Activated CD4-positive, alpha-beta memory T cell treated with anti-CD3 and anti-CD28 coated beads for 36 hours (primary cell): Measurements from ENCODE around the gene CDC42EP3. TPM values are rescaled to one million over a fixed set of nuclear protein-coding genes. Genes with fewer than 3 reads are reported as not detected.

Experiments
- CTCF ChIA-PET: fragments of 350-600 bp; sonication (Branson Sonifier 250); formaldehyde crosslinking; loops from one replicate; lab custom pipeline; 2021; ENCODE audit warnings: antibody characterized with exemption, inconsistent platforms; lab: Charles Lee
- POLR2A ChIA-PET: fragments of 350-600 bp; sonication (Branson Sonifier 250); formaldehyde crosslinking; loops from one replicate; lab custom pipeline; 2021; ENCODE audit warnings: antibody characterized with exemption; lab: Charles Lee
- DNase-seq: peaks from one replicate; pipeline ENCODE4 v3.0.0-alpha.2; 2020
- H3K27ac Mint-ChIP-seq: one replicate; pipeline ENCODE4 v1.8.0; 2021; ENCODE audit warnings: mixed read lengths
- H3K27me3 Mint-ChIP-seq: one replicate; pipeline ENCODE4 v1.8.0; 2021; ENCODE audit warnings: mixed read lengths
- H3K36me3 Mint-ChIP-seq: one replicate; pipeline ENCODE4 v1.8.0; 2021; ENCODE audit warnings: mixed read lengths
- H3K4me1 Mint-ChIP-seq: one replicate; pipeline ENCODE4 v1.8.0; 2021; ENCODE audit warnings: low read depth, mixed read lengths
- H3K4me3 Mint-ChIP-seq: one replicate; pipeline ENCODE4 v1.8.0; 2021; ENCODE audit warnings: mild to moderate bottlenecking, mixed read lengths
- H3K9me3 Mint-ChIP-seq: one replicate; pipeline ENCODE4 v1.8.0; 2021; ENCODE audit warnings: mixed read lengths
- intact Hi-C: fragments of 100-400 bp; cut with micrococcal nuclease; formaldehyde crosslinking; loops from one replicate; pipeline ENCODE4 v1.15.1; 2023
- total RNA-seq, 2 experiments: library from RNA; stranded (reverse); gene quantifications; one replicate each; pipeline ENCODE4 v1.2.3, GENCODE V29; 2021

The CDC42EP3 gene
- total RNA-seq, 2 experiments from 2014 or later, result 24.0 to 24.8 TPM

- Mint-ChIP-seq H3K4me1 (peaks cover 95% of the 10 kb centered on the region), H3K27me3 (no peaks in the 10 kb centered on the region), H3K27ac (peak overlapping the region; percentile 83), H3K36me3 (peaks cover 15% of the 10 kb centered on the region), H3K4me3 (peak overlapping the region; percentile 51), H3K9me3 (no peaks in the 10 kb centered on the region)
- POLR2A ChIA-PET, result interaction anchor here (1.2 to 2.5 kb wide), 4 partner anchors 10 to 32 kb away, joined by 3 to 12 read pairs (median 4); partner anchors contain the start of gene CDC42EP3
- CTCF ChIA-PET, result interaction anchor here (0.7 to 1.8 kb wide), 8 partner anchors 10 to 241 kb away, joined by 3 to 11 read pairs (median 4); partner anchors contain the start of gene CDC42EP3
- intact Hi-C loops, result loop anchor here (5.0 kb wide), 1 partner anchor 468 kb away; the partner anchor contains the start of gene SULT6B1
- no peak for DNase-seq
These were observed 16.3 kb downstream of the CDC42EP3 start for GRCh38 chr2:37654932-37655841.

- H3K4me1 Mint-ChIP-seq, result peaks cover 95% of the 10 kb centered on the region
- no peak for DNase-seq
- peak overlapping the region; percentile 83 for H3K27ac Mint-ChIP-seq
- intact Hi-C loops, result loop anchor here (5.0 kb wide), 1 partner anchor 467 kb away; the partner anchor contains the start of gene SULT6B1
- peak overlapping the region; percentile 51 for H3K4me3 Mint-ChIP-seq
- H3K36me3 Mint-ChIP-seq, result peaks cover 13% of the 10 kb centered on the region
- CTCF ChIA-PET, result interaction anchor here (0.9 to 1.8 kb wide), 5 partner anchors 10 to 240 kb away, joined by 3 to 11 read pairs (median 4); no protein-coding TSS in a partner anchor
- POLR2A ChIA-PET, result interaction anchor here (1.2 to 2.5 kb wide), 4 partner anchors 13 to 31 kb away, joined by 3 to 12 read pairs (median 4); partner anchors contain the start of gene CDC42EP3
- no peaks in the 10 kb centered on the region for H3K9me3 Mint-ChIP-seq
- H3K27me3 Mint-ChIP-seq, result no peaks in the 10 kb centered on the region
These were observed 17.0 kb downstream of the CDC42EP3 start for GRCh38 chr2:37654419-37654818.

DNA sequence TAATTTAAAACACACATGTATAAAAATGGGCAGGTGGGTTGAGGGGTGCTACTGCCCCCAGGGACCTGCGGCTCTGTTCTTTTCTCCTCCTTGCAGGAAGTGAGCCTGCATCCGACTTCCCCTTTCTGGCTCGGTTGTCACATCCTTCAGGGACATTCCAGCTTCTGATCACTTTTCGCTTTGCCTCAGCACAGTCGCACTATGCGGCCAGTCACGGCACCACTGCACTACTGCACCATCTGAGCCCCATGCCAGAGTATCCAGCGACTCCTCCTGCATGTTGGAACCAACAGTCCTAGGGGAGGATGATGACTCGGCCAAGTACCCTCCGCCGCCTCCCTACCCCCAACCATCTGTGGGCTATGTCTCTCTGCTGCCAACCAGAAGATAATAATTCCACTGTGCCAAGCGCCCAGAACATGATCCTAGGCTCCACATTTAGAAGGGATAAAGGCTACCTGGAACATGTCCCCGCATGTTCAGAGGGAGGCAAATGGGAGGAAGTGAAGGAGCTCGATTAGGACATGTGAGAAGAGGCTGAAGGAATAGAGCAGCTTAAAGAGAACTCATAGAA is 17.6 kb downstream of the CDC42EP3 start:
- Mint-ChIP-seq H3K36me3 (peaks cover 13% of the 10 kb centered on the region), H3K4me3 (peak overlapping the region; percentile 28), H3K27ac (peak overlapping the region; percentile 83), H3K4me1 (peaks cover 94% of the 10 kb centered on the region), H3K27me3 (no peaks in the 10 kb centered on the region), H3K9me3 (no peaks in the 10 kb centered on the region)
- ChIA-PET POLR2A (interaction anchor here (1.2 to 2.5 kb wide), 3 partner anchors 13 to 30 kb away, joined by 3 to 12 read pairs (median 5); partner anchors contain the start of gene CDC42EP3), CTCF (interaction anchor here (1.0 to 1.8 kb wide), 4 partner anchors 9 to 237 kb away, joined by 3 to 11 read pairs (median 4); no protein-coding TSS in a partner anchor)
- DNase-seq, result peak; percentile 63
- intact Hi-C loops, result loop anchor here (5.0 kb wide), 1 partner anchor 467 kb away; the partner anchor contains the start of gene SULT6B1

GRCh38 chr2:37653093-37653492 is 18.3 kb downstream of the CDC42EP3 start:
- H3K27ac Mint-ChIP-seq, result peak overlapping the region; percentile 77
- ChIA-PET POLR2A (interaction anchor here (1.3 to 2.5 kb wide), 2 partner anchors 14 to 17 kb away, joined by 3 to 12 read pairs; partner anchors contain the start of gene CDC42EP3), CTCF (no interaction called here)
- DNase-seq, result no peak
- peaks cover 94% of the 10 kb centered on the region for H3K4me1 Mint-ChIP-seq
- H3K27me3 Mint-ChIP-seq, result no peaks in the 10 kb centered on the region
- peaks cover 15% of the 10 kb centered on the region for H3K36me3 Mint-ChIP-seq
- intact Hi-C loops, result loop anchor here (5.0 kb wide), 1 partner anchor 466 kb away; the partner anchor contains the start of gene SULT6B1
- H3K4me3 Mint-ChIP-seq, result no peak overlapping the region
- H3K9me3 Mint-ChIP-seq, result no peaks in the 10 kb centered on the region

GRCh38 chr2:37652199-37652640 is 19.2 kb downstream of the CDC42EP3 start:
- CTCF ChIA-PET, result no interaction called here
- intact Hi-C loops, result loop anchor here (5.0 kb wide), 1 partner anchor 465 kb away; the partner anchor contains the start of gene SULT6B1
- Mint-ChIP-seq H3K4me3 (no peak overlapping the region), H3K4me1 (peaks cover 94% of the 10 kb centered on the region), H3K27ac (peak overlapping the region; percentile 77), H3K27me3 (no peaks in the 10 kb centered on the region), H3K36me3 (peaks cover 24% of the 10 kb centered on the region), H3K9me3 (no peaks in the 10 kb centered on the region)
- DNase-seq, result peak; percentile 46
- POLR2A ChIA-PET, result no interaction called here

- Mint-ChIP-seq H3K4me1 (peaks cover 94% of the 10 kb centered on the region), H3K9me3 (no peaks in the 10 kb centered on the region), H3K27me3 (no peaks in the 10 kb centered on the region), H3K27ac (peak overlapping the region; percentile 74), H3K4me3 (no peak overlapping the region), H3K36me3 (peaks cover 30% of the 10 kb centered on the region)
- ChIA-PET POLR2A (interaction anchor here (1.8 kb wide), 1 partner anchor 8 kb away, joined by 5 read pairs; no protein-coding TSS in a partner anchor), CTCF (interaction anchor here (0.7 to 0.8 kb wide), 2 partner anchors 25 to 68 kb away, joined by 3 to 4 read pairs; no protein-coding TSS in a partner anchor)
- DNase-seq, result no peak
- intact Hi-C loops, result loop anchor here (5.0 kb wide), 1 partner anchor 463 kb away; the partner anchor contains the start of gene SULT6B1
These were observed 20.8 kb downstream of the CDC42EP3 start for GRCh38 chr2:37650548-37651093.

- Mint-ChIP-seq H3K9me3 (no peaks in the 10 kb centered on the region), H3K4me1 (peaks cover 92% of the 10 kb centered on the region), H3K27ac (peak overlapping the region; percentile 74), H3K36me3 (peaks cover 33% of the 10 kb centered on the region), H3K27me3 (no peaks in the 10 kb centered on the region), H3K4me3 (no peak overlapping the region)
- ChIA-PET CTCF (interaction anchor here (0.6 to 2.4 kb wide), 5 partner anchors 9 to 482 kb away, joined by 3 to 8 read pairs (median 4); no protein-coding TSS in a partner anchor), POLR2A (interaction anchor here (0.6 to 1.8 kb wide), 2 partner anchors 9 to 151 kb away, joined by 4 to 5 read pairs; no protein-coding TSS in a partner anchor)
- no peak for DNase-seq
- intact Hi-C loops, result loop anchor here (2.0 kb wide), 1 partner anchor 21 kb away; the partner anchor contains the start of gene CDC42EP3
These were observed 21.9 kb downstream of the CDC42EP3 start for GRCh38 chr2:37649518-37649917.

DNA sequence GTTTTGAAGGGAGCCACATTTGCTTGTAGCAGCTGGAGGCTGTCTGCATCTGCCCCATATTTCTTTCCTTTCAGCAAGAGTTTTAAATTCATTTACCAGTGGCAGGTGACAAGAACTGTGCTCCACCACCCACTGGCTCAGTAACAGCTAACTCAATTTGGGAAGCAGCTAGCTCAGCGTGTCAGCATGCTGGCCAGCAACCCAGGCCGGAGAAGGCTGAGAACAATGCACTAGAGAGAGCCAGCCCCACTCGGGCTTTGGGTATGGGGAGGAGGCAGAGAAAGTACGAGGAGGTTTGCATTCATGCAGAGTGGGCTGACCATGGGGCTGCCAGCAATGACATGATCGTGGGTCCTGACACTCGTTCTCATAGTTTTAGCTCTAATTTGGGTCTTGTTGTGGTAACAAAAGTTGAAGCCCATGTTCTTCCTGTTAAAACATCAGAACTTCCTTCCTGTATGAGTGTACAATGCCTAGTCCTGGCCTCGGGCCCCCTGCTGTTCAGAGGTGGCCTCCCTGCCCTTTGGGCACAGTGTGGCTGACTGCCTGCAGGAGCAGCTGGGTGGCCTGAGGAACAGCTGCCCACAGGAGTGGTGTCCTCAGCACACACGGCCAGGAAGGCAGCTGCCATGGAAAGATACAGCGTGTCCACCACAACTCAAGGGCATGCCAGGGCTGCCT is 23.0 kb downstream of the CDC42EP3 start:
- peak; percentile 74 for DNase-seq
- Mint-ChIP-seq H3K27ac (peak overlapping the region; percentile 94), H3K36me3 (peaks cover 43% of the 10 kb centered on the region), H3K4me3 (peak overlapping the region; percentile 30), H3K4me1 (peaks cover 93% of the 10 kb centered on the region), H3K9me3 (no peaks in the 10 kb centered on the region), H3K27me3 (no peaks in the 10 kb centered on the region)
- POLR2A ChIA-PET, result interaction anchor here (0.6 to 1.8 kb wide), 7 partner anchors 9 to 152 kb away, joined by 3 to 6 read pairs (median 4); no protein-coding TSS in a partner anchor
- intact Hi-C loops, result loop anchor here (2.0 kb wide), 1 partner anchor 22 kb away; the partner anchor contains the start of gene CDC42EP3
- CTCF ChIA-PET, result interaction anchor here (0.6 to 2.4 kb wide), 14 partner anchors 10 to 481 kb away, joined by 3 to 8 read pairs (median 4); no protein-coding TSS in a partner anchor

DNA sequence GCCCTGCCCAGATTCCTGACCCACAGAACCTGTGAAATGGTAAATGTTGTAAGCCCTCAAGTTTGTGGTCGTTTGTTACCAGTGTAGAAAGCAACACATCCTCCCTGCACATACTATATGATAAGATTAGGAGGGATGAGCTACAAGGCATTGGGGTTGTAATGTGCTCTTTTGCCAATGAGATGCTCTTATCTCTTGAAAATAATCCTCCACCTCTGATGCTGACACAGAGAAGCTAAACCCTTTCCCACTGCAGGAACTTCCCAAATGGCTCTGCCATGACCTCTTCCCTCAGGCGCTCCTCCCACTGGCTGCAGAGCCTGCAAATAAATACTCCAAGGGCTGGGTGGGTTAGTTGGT is 23.5 kb downstream of the CDC42EP3 start:
- Mint-ChIP-seq H3K36me3 (peaks cover 47% of the 10 kb centered on the region), H3K27ac (peak overlapping the region; percentile 94), H3K4me1 (peaks cover 93% of the 10 kb centered on the region), H3K9me3 (no peaks in the 10 kb centered on the region), H3K4me3 (peak overlapping the region; percentile 30), H3K27me3 (no peaks in the 10 kb centered on the region)
- ChIA-PET CTCF (interaction anchor here (0.6 to 2.4 kb wide), 13 partner anchors 11 to 252 kb away, joined by 3 to 8 read pairs (median 5); no protein-coding TSS in a partner anchor), POLR2A (interaction anchor here (0.7 to 1.4 kb wide), 6 partner anchors 9 to 60 kb away, joined by 3 to 6 read pairs (median 4); no protein-coding TSS in a partner anchor)
- intact Hi-C loops, result loop anchor here (2.0 kb wide), 1 partner anchor 23 kb away; the partner anchor contains the start of gene CDC42EP3
- no peak for DNase-seq

DNA sequence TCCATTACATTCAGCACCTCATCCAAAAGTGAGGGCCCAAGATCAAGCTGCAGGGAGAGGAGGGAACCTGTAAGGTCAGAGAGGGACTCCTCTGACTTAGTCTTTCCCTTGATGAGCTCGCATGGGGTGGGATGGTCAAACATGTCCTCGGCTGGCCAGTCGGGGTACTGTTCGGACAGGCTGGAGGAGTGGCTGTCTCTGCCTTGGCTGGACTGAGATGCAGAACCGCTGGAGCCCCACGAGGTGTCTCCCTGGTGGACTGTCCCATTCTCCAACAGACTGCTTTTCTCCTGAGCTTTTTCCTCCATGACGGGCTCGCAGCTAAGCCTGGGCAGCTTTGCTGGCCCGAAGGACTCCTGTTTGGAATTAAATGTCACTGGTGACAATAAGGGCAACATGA is 25.6 kb downstream of the CDC42EP3 start:
- Mint-ChIP-seq H3K4me3 (no peak overlapping the region), H3K4me1 (peaks cover 95% of the 10 kb centered on the region), H3K27me3 (no peaks in the 10 kb centered on the region), H3K27ac (peak overlapping the region; percentile 82), H3K9me3 (no peaks in the 10 kb centered on the region), H3K36me3 (peaks cover 65% of the 10 kb centered on the region)
- no peak for DNase-seq
- ChIA-PET CTCF (interaction anchor here (2.6 kb wide), 1 partner anchor 9 kb away, joined by 11 read pairs; no protein-coding TSS in a partner anchor), POLR2A (interaction anchor here (1.4 kb wide), 2 partner anchors 10 to 22 kb away, joined by 3 to 4 read pairs; no protein-coding TSS in a partner anchor)
- intact Hi-C loops, result loop anchor here (1.0 kb wide), 1 partner anchor 11 kb away; no protein-coding TSS in a partner anchor
